ENCODE measurements around the gene ALDOB.

Gene ALDOB

GRCh38 chr9:101457003-101457402 is 21.4 kb upstream of the ALDOB start:
- in situ Hi-C loops (cut with MboI; ENCODE audit: low sequenced_read_pairs) = no loop called here

- in situ Hi-C loops (cut with MboI; ENCODE audit: low sequenced_read_pairs) = no loop called here
These were observed 20.2 kb upstream of the ALDOB start for GRCh38 chr9:101455656-101456240.

- in situ Hi-C loops (cut with MboI; ENCODE audit: low sequenced_read_pairs) = no loop called here
These were observed 18.4 kb upstream of the ALDOB start for GRCh38 chr9:101453776-101454570.

GRCh38 chr9:101451498-101451897 is 15.9 kb upstream of the ALDOB start:
- in situ Hi-C loops (cut with MboI; ENCODE audit: low sequenced_read_pairs) = no loop called here

DNA sequence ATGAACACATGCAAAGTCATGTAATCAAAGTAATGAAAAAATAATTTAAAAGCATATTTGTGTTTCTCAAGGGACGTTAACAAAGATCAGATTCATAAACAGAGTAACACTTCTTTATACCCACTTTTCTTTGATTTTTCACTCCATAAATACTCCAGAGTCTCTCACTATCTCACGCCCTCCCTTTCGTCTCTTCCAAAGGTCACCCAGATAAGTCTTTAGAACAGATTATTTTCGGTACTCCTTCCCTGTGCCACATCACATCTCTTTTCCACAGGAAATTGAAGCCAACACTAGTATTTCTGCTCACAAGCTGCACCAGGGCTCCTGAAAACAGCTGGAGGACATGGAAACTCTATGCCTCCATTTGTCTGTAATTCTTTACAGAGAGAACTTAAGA is 15.4 kb upstream of the ALDOB start:
- in situ Hi-C loops (cut with MboI; ENCODE audit: low sequenced_read_pairs) = no loop called here

GRCh38 chr9:101449071-101449721 is 13.6 kb upstream of the ALDOB start:
- in situ Hi-C loops (cut with MboI; ENCODE audit: low sequenced_read_pairs) = no loop called here

DNA sequence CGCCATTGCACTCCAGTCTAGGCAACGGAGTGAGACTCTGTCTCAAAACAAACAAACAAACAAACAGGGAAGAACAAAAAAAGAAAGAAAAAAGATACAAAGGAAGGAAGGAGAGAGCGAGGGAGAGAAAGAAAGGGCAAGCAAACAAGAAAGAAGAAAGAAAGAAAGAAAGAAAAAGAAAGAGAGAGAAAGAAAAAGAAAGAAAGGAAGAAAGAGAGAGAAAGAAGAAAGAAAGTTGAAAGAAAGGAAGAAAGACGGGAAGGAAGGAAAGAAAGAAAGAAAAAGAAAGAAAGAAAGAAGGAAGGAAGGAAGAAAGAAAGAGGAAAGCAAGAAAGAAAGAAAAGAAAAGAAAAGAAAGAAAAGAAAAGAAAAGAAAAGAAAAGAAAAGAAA is 13.1 kb upstream of the ALDOB start:
- in situ Hi-C loops (cut with MboI; ENCODE audit: low sequenced_read_pairs) = no loop called here

- in situ Hi-C loops (cut with MboI; ENCODE audit: low sequenced_read_pairs) = no loop called here
These were observed 11.2 kb upstream of the ALDOB start for GRCh38 chr9:101446732-101447131.

- in situ Hi-C loops (cut with MboI; ENCODE audit: low sequenced_read_pairs) = no loop called here
These were observed 9.9 kb upstream of the ALDOB start for GRCh38 chr9:101445353-101446029.

GRCh38 chr9:101443364-101443771 is 7.8 kb upstream of the ALDOB start:
- in situ Hi-C loops (cut with MboI; ENCODE audit: low sequenced_read_pairs) = no loop called here

DNA sequence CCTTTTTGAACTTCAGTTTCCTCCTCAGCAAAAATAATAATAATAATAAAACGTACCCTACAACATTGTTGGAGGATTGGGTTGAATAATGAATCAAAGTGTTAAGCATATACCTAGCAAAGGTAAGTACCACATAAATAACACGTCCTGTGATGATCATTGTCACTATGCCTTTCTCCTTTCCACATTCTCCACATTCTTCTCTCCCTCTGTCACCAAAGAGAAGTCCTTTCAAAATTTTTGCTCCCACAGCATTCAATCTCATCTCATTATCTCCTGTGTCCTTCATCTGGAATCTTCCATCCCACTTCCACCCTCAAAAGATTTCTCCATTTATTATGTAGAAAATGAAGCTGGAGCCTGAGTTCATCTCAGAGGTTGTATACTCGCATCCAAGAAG is 7.2 kb upstream of the ALDOB start:
- in situ Hi-C loops (cut with MboI; ENCODE audit: low sequenced_read_pairs) = no loop called here

- in situ Hi-C loops (cut with MboI; ENCODE audit: low sequenced_read_pairs) = no loop called here
These were observed 6.7 kb upstream of the ALDOB start for GRCh38 chr9:101442318-101442717.

DNA sequence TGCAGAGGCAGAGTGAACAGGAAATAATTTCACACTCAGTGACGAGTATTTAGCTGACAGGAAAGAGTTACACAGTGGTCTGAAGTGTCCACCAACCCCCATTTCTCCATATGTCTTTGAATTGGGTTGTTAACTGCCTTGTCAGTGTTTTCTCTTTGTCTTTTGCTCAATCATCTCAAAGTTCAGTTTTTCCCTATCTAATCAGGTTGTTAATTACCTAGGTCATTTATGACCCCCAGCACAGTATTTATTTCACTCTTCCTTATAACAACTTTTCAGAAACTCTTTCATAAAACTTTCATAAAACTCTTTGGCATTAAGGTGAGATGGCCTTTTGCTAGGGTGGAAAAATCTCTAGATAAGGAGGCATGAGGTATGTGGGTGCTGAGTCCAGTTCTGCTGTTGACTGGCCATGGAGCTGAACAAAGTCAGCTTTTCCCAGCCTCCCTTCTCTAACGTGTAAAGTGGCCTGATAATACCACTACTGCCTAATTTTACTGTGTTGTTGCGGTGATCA is 5.2 kb upstream of the ALDOB start:
- in situ Hi-C loops (cut with MboI; ENCODE audit: low sequenced_read_pairs) = no loop called here

- in situ Hi-C loops (cut with MboI; ENCODE audit: low sequenced_read_pairs) = no loop called here
These were observed 2.9 kb upstream of the ALDOB start for GRCh38 chr9:101438523-101438922.

- in situ Hi-C loops (cut with MboI; ENCODE audit: low sequenced_read_pairs) = no loop called here
These were observed 2.2 kb upstream of the ALDOB start for GRCh38 chr9:101437806-101438232.

DNA sequence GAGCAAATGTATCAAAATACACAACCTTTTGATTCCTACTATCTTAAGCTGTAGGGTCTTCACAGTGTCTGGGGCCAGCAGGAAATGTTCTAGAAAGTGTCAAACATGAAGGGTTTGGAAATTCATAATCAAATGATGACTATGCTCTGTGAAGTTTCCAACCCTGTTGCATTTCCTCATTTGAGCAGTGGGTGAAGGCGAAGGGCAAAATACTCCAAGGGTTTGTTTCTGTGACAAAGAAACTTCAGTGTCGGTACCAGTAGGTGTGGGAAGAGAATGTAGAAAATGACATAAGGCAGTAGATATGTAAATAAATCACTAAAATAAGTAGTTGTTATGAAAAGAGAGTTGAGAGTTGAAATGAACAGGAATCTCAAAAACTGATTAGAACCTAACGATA is 576 bp downstream of the ALDOB start:
- in situ Hi-C loops (cut with MboI; ENCODE audit: low sequenced_read_pairs) = no loop called here

DNA sequence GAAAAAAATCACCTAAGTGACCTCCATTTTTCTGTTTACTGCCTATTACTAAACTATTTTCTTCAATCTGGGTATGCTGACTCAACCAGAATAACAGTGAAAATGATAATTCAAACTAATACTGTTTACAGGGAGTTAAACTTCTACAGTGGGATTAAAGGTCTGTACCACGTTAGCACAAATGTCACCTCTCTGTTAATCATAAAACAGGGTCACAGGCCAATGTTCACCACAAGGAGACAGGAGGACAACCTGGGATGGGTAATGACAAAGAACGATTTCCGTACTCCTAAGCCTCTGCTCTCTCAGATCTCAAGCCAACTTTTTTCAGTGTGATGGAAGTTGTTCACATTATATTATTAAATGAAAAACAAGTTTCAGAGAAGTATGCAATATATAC is 2.3 kb downstream of the ALDOB start:
- in situ Hi-C loops (cut with MboI; ENCODE audit: low sequenced_read_pairs) = no loop called here

DNA sequence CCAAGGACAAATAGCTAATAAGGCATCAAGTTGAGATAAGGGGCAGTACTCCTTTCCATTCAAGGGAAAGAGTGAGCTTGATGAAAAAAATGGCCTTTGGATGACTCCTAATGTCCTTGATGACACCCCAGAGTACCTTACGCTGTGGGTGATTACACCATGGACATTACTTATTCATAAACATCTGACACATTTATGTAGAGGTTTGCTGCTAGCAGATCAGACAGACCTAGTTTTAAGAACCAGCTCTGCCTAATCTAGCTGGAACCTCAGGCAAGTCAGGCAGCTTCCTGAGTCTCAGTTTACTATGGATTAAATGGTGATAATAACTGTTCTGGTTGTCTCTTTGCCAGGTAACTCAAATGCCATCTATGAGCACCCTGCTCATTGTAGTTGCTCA is 2.8 kb downstream of the ALDOB start:
- in situ Hi-C loops (cut with MboI; ENCODE audit: low sequenced_read_pairs) = no loop called here

- in situ Hi-C loops (cut with MboI; ENCODE audit: low sequenced_read_pairs) = no loop called here
These were observed 3.4 kb downstream of the ALDOB start for GRCh38 chr9:101432171-101432570.

- in situ Hi-C loops (cut with MboI; ENCODE audit: low sequenced_read_pairs) = no loop called here
These were observed 5.8 kb downstream of the ALDOB start for GRCh38 chr9:101429736-101430135.

DNA sequence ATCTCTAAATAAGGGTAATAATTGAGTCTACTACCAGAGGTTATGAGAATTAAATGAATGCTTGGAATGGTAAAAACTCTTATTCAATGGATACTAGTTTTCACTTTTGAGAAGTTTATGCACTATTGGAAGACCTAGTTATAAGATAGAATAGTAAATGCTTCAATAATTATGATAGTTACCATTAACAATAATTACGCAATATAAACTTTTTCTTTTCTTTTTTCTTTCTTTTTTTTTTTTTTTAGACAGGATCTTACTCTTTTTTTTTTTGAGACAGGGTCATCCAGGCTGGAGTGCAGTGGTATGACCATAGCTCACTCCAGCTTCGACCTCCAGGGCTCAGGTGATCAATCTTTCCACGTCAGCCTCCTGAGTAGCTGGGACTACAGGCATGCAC is 6.7 kb downstream of the ALDOB start:
- in situ Hi-C loops (cut with MboI; ENCODE audit: low sequenced_read_pairs) = no loop called here

Measured in hTERT RPE-1 (cell line).